HG03558 (cell line): Measurements from ENCODE around the gene PURA.

Experiments used
- ATAC-seq: cut with Tn5 transposase; IDR thresholded peaks from one replicate; pipeline ENCODE4 v1.9.1; 2021; ENCODE audit warnings: moderate number of reproducible peaks; ENCODE audit not compliant: unreplicated experiment; ENCODE audit errors: extremely low read depth

PURA gene

GRCh38 chr5:140133514-140134167 lies 19.7 kb downstream of the PURA start:
- no peak for ATAC-seq

DNA sequence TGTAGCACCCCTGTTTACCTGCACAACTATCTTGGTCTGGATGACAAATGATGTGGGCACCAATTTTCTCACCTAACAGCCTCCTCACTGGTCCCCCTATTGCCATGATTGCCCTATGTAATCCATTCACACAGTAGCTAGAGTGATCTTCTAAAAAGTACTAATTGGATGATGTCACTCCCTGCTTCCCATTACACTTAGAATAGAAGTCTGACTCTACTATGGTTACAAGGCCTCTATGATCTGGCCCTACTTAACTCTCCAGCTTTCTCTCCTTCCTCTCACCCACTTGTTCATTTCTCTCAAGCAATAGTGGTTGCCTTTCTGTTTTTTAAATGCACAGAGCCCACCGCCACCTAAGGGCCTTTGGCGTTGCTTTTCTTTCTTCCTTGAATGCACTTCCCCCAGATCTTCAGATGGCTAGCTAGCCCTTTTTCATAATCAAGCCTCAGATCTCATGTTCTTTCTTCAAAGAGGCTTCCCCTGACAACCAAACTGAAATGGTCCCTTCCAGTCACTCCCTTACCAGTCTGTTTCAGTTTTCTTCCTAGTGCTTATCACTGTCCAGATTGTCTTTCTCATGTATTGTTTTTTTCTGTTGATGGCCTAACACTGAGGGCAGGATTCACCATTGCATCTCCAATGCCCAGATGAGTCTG lies 20.5 kb downstream of the PURA start:
- no peak for ATAC-seq

GRCh38 chr5:140135127-140135526 lies 21.2 kb downstream of the PURA start:
- ATAC-seq = no peak

DNA sequence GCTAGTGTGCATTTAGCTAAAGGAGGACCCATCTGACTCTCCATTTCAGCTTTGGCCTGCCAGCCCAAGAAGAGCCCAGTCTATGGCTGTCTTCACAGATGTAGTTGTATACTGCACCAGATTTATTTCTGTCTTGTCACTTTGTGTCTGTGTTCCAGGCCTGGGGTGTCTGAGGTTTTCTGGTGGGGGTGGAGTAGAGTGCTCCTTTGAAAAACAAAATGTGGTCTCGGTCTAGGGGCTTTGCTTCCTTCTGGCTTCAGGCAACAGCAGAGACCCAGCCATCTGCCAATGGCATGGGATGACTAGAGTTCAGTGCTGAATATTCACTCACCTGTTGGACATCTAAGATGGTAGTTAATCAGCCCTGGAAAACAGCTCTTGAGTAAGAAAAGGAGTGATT lies 22.7 kb downstream of the PURA start:
- ATAC-seq = no peak

GRCh38 chr5:140140435-140140834 lies 26.5 kb downstream of the PURA start:
- ATAC-seq = no peak

DNA sequence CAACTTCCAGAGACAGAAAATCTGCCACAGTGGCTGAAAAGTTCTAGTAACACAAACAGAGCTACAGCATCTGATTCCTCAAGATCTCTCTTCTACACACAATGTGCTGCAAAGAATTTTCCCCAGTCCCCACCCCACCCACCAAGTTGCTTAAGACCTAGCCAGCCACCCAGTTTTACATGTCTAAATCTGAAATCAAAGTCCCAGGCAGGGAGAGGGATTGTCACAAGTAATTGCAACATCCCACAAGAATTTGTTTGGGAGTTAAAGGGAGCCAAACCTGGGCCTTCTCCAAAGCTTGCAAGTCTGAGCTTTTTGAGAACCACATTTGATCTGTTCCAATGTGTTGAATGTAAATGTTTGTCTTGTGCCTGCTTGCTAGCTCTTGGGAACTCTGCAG lies 27.3 kb downstream of the PURA start:
- no peak for ATAC-seq

DNA sequence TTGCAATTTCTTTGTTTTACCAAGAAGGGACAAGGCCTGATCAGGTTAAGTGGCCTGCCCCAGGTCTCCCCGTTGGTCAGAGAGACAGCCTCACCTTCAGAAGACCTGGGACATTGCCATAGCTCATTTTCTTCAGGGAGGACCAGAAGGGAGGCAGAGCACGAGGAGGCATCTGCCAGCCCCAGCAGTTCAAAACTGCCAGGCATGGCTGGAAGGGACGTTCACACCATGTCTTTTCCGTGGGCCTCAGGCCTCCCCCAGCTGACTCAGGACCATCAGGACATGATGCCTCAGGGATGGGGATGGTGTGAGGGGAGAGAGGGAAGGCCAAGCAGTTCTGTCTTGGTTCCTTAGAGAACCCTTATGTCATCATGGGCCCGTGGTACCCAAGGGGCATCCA lies 28.3 kb downstream of the PURA start:
- ATAC-seq = no peak

GRCh38 chr5:140142856-140143255 lies 28.9 kb downstream of the PURA start:
- no peak for ATAC-seq

DNA sequence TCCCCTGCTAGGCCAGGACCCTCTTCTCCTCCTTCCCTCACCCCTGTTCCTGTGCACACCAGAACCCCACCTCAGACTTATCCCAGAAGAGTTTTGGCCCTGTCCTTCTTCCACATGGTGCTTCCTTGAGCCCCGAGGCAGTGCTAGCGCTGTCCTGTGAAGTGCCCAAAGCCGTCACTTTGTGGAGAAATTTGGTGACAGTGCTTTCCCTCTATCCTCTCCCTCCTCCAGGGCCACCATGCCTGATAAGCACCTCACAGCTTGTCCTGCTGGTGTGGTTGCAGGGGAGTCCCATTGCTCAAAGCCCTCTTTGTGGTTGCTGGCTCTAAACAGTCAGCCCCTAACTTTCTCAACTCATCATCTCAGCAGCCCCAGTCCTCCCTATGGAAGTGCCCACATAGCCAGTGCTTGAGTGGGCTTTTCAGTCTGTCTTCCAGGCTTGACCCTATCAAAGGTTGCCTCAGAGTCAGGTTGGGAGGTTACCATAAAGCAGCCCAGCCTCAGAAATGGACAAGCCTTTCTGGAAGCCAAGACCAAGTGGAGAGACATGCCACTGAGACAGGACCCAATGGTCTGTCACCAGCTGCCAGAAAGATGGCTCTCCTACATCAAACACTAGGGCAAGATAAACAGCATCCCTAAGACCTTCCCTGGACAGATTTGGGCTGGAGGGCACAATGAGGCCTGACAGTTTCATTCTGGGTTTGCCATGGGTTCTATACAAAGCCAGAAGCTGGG lies 29.8 kb downstream of the PURA start:
- no peak for ATAC-seq

DNA sequence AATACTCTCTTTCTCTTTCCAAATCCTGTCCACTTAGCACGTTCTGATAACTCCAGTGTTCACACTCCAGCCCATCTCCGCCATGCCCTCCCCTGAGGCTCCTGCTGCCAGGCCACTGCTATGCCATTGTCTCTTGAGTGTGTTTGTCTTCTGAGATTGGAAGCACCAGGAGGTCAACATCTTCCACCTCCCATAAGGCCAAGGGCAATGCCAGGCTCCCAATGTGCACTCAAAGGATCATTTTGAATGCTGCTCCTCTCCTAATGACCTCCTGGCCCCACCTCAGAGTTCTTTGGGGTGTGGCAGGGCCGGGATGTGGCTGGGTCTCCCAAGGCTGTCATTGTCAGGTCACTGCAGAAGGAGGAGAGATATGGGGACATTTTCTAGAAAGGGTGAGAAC lies 31.3 kb downstream of the PURA start:
- no peak for ATAC-seq

- no peak for ATAC-seq
Measured at GRCh38 chr5:140145818-140146522, 32.1 kb downstream of the PURA start.

GRCh38 chr5:140146523-140146842 lies 32.6 kb downstream of the PURA start:
- no peak for ATAC-seq

GRCh38 chr5:140147460-140147859 lies 33.6 kb downstream of the PURA start:
- ATAC-seq = no peak

DNA sequence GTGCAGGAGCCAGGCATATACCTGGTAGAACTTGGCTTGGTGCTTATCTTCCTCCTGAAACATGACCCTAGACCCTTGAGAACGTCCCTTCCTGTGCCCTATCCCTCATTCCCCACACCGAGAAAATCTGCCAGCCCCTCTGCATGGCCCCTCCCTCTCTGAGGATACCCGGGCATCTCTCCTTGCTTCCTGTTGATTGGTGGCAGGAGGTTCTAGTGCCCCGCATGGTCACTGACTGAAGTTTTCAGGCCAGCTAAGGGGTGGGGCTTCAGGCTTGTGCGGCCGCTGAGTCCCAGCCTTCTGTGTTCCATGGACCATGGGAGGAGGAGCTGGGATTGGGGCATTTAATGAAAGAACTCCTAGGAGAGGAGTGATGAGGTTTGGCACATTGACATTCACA lies 34.6 kb downstream of the PURA start:
- ATAC-seq = no peak

DNA sequence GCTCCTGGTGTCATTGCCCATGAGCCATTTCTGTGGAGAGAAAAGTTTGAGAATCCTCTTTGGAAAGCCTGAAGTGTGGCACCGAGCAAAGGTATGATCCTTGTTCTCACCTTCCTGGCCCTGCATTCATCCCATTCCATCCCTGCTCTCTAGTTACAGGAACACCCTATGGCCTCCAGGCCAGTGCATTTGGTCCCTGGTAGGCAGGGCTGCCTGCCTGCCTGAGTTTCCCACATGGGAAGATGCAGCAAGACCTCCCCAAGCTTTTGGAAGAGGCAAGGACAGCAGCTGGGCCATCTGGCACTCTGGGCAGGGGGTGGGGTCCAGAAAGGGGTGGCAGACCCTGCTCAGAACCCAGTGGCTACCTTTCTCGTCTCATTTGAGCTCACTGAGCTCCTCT lies 36.3 kb downstream of the PURA start:
- no peak for ATAC-seq

GRCh38 chr5:140151144-140152021 lies 37.5 kb downstream of the PURA start:
- ATAC-seq = no peak

- no peak for ATAC-seq
Measured at GRCh38 chr5:140152022-140152999, 38.4 kb downstream of the PURA start.

DNA sequence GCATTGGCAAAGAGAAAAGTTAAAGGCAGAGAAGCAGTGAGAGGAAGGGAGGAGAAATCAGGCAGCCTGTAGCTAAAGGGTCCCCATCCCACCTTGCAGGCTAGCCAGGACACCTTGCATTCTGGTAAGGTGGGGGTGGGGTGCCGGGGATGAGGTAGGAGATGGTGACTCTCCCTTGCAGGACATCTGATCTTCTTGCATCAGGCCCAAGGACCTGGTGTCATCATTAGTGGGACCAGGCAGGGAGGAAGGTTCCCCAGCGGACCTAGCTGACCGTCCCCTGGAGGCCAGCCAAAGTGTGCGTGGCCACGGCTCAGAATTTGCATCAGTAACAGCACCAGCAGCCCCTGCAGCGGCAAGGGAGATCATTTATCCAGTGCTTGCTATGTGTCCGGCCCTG lies 39.3 kb downstream of the PURA start:
- no peak for ATAC-seq

- ATAC-seq = no peak
Measured at GRCh38 chr5:140153905-140154304, 40.0 kb downstream of the PURA start.
